ENCODE results near the gene PTPRK.

The PTPRK gene

GRCh38 chr6:128277379-128277778, 243.0 kb downstream of the PTPRK start:
- DNase-seq = no peak

GRCh38 chr6:128276311-128276710, 244.1 kb downstream of the PTPRK start:
- no peak for DNase-seq

- no peak for DNase-seq
Measured at GRCh38 chr6:128275681-128276080, 244.7 kb downstream of the PTPRK start.

- no peak for DNase-seq
Measured at GRCh38 chr6:128275030-128275429, 245.4 kb downstream of the PTPRK start.

GRCh38 chr6:128271527-128271926, 248.9 kb downstream of the PTPRK start:
- no peak for DNase-seq

- DNase-seq = no peak
Measured at GRCh38 chr6:128271011-128271410, 249.4 kb downstream of the PTPRK start.

- no peak for DNase-seq
Measured at GRCh38 chr6:128266946-128267345, 253.5 kb downstream of the PTPRK start.

- no peak for DNase-seq
Measured at GRCh38 chr6:128265706-128266105, 254.7 kb downstream of the PTPRK start.

GRCh38 chr6:128259730-128260685, 260.4 kb downstream of the PTPRK start:
- DNase-seq = no peak

- no peak for DNase-seq
Measured at GRCh38 chr6:128259029-128259724, 261.2 kb downstream of the PTPRK start.

GRCh38 chr6:128256095-128256494, 264.3 kb downstream of the PTPRK start:
- no peak for DNase-seq

GRCh38 chr6:128252341-128253176, 267.8 kb downstream of the PTPRK start:
- DNase-seq = no peak

- no peak for DNase-seq
Measured at GRCh38 chr6:128251445-128252340, 268.7 kb downstream of the PTPRK start.

GRCh38 chr6:128250370-128251070, 269.9 kb downstream of the PTPRK start:
- no peak for DNase-seq

GRCh38 chr6:128249429-128249828, 271.0 kb downstream of the PTPRK start:
- no peak for DNase-seq

- DNase-seq = no peak
Measured at GRCh38 chr6:128246472-128247260, 273.7 kb downstream of the PTPRK start.

- DNase-seq = no peak
Measured at GRCh38 chr6:128244751-128245405, 275.5 kb downstream of the PTPRK start.

- DNase-seq = no peak
Measured at GRCh38 chr6:128242765-128243403, 277.5 kb downstream of the PTPRK start.

- no peak for DNase-seq
Measured at GRCh38 chr6:128241216-128241615, 279.2 kb downstream of the PTPRK start.

Data from activated CD8-positive, alpha-beta memory T cell treated with anti-CD3 and anti-CD28 coated beads, Interleukin-2, amount 50 U/mL, for 4 hours (primary cell).